ENCODE measurements around the gene SEPTIN5.

The SEPTIN5 gene

DNA sequence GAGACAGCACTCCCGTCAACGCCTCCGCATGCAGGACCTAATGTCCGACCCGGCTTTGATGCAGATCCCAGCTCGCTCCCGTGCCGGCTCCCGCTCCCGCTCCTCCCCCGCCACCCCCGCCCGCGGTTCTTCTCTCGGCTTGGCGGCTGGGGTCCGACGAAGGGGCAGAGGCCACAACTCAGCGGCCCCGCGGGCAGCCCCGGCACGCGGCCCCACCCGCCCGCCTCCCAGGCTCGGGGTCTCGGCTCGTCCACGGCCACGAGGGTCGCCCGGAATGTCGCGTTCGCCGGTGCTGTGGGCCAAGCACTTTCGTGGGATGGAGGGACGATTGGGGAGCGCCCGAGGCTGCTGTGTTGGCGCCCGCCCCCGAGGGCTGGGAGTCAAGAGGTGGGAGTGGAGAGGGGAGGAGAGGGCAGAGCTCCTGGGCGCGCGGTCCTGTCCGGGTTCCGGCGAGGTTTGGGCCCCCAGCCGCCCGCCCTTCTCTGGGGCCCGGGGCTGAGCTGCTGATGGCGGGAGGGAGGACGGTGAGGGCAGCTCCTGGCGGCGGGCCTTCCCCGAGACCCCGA lies 40.9 kb downstream of the SEPTIN5 start:
- no peak overlapping the region for H3K4me3 ChIP-seq (ENCODE audit: low read length)
- DNase-seq (ENCODE audit: low read depth): no peak
- TF ChIP-seq, protein P1, sequence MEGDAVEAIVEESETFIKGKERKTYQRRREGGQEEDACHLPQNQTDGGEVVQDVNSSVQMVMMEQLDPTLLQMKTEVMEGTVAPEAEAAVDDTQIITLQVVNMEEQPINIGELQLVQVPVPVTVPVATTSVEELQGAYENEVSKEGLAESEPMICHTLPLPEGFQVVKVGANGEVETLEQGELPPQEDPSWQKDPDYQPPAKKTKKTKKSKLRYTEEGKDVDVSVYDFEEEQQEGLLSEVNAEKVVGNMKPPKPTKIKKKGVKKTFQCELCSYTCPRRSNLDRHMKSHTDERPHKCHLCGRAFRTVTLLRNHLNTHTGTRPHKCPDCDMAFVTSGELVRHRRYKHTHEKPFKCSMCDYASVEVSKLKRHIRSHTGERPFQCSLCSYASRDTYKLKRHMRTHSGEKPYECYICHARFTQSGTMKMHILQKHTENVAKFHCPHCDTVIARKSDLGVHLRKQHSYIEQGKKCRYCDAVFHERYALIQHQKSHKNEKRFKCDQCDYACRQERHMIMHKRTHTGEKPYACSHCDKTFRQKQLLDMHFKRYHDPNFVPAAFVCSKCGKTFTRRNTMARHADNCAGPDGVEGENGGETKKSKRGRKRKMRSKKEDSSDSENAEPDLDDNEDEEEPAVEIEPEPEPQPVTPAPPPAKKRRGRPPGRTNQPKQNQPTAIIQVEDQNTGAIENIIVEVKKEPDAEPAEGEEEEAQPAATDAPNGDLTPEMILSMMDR (conservative IDR thresholded peaks at IDR 0.05; ENCODE audit: low read depth, low read length): no peak

DNA sequence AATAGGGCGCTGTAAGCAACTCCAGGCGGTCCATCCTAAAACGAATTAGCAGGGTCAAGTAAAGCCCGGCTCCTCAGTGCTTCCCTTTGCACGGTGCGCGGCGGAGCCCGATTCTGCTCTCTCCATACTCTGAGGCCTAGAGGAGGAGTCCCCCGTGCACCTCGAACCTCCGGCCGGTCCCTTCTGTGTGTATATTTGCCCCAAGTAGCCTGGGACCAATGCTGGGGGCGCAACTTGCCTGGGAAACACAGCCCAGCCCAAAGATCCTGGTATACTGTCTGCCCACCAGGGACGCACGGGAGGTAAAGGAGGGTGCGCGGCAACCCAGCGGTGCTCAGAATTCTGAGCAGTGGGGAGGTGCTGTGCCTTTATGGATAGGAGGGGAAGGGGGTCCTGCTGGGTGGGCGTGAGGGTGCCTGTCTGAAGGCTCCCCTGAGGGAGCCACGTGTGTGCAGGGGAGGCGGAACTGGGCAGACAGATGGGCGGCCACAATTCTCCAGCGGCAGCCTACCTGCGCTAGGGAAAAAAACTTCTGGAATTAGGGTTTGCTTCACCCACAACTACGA lies 41.5 kb downstream of the SEPTIN5 start:
- TF ChIP-seq, protein P1 (conservative IDR thresholded peaks at IDR 0.05; ENCODE audit: low read depth, low read length): peak; percentile 9

DNA sequence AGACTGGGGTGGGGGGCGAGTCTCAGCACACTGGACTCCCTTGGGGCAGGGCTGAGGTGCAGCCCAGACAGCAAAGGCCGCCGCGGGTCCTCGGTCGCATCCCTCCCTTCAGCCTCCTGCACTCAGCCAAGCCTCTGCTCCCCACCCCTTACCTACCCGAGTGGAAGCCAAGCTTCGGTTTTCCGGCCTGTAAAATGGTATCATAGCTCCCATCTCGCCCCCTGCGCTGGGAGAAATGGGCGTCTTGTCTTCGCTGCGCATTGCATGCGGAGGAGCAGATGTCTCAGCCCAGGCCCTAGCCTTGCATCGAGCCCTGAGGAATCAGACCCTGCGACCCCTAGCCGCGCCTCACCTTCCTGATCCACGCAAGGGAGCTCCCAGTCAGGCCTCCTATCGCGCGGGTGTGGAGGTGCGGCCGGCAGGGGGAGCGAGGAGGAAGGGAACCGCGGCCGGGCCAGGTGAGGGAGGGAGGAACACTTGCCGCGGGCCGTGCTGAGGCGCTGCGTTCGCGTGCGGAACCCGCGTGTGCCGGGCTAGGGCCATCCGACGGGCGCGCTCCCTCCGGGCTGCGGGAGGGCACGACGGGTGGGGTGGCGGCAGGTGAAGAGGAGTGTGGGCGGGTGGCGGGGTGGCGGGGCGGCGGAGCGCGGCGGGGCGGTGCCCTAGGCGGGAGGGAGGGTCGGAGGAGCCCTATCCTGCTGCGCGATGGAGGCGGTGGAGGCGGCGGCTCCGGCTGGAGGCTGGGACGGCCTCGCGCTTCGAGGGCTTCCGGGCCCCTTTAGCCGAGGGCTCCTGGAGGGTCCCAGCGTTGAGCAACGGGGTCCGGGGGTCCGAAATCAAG lies 42.2 kb downstream of the SEPTIN5 start:
- DNase-seq (ENCODE audit: low read depth): no peak
- no peak overlapping the region for H3K4me3 ChIP-seq (ENCODE audit: low read length)
- TF ChIP-seq, protein P1 (conservative IDR thresholded peaks at IDR 0.05; ENCODE audit: low read depth, low read length): peak; percentile 45

More for the DNA sequence above, 41.5 kb downstream of the SEPTIN5 start:
- no peak for DNase-seq (ENCODE audit: low read depth)
- no peak overlapping the region for H3K4me3 ChIP-seq (ENCODE audit: low read length)

DNA sequence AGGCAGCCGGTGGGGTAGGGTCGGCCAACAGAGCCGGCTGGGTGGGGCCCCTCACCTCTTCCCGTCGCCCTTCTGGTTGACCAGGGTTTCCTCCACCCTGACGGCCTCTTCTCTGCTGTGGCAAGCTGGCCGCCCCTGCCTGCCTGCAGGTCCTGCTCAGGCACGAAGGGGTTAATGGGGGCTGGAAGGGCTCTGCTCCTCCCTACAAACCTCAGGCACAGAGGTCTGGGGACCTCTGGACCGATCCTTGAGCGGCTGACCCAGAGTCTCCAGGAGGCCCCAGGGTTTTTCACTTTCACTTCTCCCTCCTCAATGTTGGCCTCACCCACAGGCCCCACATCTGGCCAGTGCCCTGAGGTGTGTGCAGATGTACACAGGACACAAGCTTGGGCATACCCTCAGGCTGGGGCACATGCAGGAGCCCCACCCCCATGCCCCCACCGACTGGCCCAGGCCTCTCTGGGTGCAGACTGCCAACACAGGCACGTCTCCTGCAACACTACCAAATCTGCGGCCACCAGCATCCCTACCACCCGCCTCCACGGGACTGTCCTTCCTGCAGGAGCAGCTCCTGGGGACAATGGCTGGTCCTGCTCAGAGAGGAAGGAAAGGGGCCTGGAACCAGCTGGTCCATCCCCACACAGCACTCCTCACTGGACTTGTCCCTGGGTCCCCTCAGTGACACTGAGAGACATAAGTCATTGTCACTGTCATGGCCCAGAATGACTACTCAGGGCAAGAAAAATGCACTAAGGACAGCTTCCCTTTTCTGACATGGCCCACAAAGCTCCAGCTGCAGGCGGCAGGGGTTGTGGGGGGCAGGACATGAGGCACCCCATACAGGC lies 43.1 kb downstream of the SEPTIN5 start:
- DNase-seq (ENCODE audit: low read depth): no peak
- TF ChIP-seq, protein P1 (conservative IDR thresholded peaks at IDR 0.05; ENCODE audit: low read depth, low read length): no peak
- H3K4me3 ChIP-seq (ENCODE audit: low read length): no peak overlapping the region

DNA sequence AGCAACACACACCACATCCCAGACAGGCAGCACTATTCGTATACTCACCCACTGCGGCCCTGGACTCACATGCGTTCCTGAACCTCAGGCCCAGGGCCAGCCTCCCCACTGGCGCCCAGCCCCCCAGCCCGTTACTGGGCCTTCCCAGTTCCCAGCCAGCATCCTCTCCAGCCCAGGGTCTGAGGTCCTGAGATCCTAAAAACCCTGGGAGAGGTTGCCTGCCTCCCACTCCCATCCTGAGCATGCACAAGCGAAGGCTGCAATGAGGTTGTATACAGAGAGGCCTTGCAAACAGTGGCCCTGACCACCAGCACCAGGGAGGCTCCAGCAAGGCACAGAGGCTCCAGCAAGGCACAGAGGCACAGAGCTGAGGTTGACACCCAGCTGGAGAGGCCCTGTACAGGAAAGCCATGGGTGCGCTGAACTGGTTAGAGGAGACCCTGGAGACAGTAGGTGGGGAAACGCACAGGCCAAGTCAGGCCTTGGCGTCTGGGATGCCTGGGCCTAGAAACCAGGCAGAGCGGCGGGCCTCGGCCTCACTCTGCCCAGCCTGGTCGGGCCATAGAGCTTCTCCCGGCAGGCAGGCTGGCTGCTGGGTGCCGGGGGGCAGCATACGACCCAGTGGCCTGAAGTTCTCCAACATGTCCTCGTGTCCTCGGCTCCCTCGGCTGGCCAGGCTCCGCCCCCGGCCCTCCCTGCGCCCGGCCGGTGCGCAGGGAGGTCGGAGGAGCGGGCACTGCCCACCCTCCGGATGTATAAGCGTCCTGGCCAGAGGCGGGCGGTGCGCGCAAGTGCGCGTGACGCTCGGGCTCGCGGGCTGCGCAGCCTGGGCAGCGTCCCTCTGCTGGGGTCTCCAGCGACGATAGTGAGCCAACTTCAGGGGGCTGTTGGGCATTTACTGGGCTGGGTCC lies 43.9 kb downstream of the SEPTIN5 start:
- no peak overlapping the region for H3K4me3 ChIP-seq (ENCODE audit: low read length)
- DNase-seq (ENCODE audit: low read depth): no peak
- TF ChIP-seq, protein P1 (conservative IDR thresholded peaks at IDR 0.05; ENCODE audit: low read depth, low read length): no peak

DNA sequence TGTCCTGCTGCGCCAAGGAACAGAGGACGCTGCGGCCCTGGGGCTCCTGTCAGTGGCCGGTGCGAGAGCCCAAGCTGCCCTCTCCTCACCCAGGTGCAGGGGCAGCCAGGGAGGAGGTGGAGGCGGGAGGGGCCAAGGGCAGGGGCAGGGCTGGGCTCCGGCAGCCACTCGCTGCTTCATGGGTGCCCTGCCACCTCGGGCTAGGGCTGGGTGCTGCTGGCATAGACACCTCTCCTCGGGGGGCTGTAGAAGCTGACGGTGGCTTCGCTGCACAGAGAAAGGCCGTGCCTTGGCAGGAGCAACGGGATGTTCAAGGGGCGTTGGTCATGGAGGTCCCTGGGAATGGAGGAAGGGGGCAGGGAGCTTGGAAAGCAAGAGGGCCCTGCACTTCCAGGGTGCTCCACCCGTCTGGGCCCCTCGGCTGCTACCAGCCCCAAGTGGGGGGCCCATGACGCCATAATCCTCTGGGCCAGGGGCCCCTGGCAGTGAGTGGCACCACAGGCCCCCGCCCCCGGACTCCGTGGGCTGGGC lies 44.7 kb downstream of the SEPTIN5 start:
- TF ChIP-seq, protein P1 (conservative IDR thresholded peaks at IDR 0.05; ENCODE audit: low read depth, low read length): no peak
- no peak for DNase-seq (ENCODE audit: low read depth)
- no peak overlapping the region for H3K4me3 ChIP-seq (ENCODE audit: low read length)
